Uterus (tissue), 2 donors: ENCODE data around the gene TBC1D19.
"Not testable (repeated sequence)": the region's sequence is repeated elsewhere in the genome, so short reads cannot be mapped to it uniquely, and the experiment has no call there.

Source experiments
- CTCF ChIP-seq, 4 experiments: fragments of 200-600 bp in 2 of 4; fragments of 450-650 bp in 2 of 4; sonication (generic) in 2 of 4; IDR thresholded peaks; one replicate each; pipeline ENCODE4 v1.5.1; 2016 to 2019; ENCODE audit warnings: antibody characterized with exemption in 4 of 4, mild to moderate bottlenecking in 2 of 4, moderate library complexity in 1 of 4
- POLR2A ChIP-seq, 2 donors: fragments of 450-650 bp; IDR thresholded peaks; one replicate each; pipeline ENCODE4 v1.6.1; 2016; ENCODE audit warnings: antibody characterized with exemption in 2 of 2, mild to moderate bottlenecking in 1 of 2, moderate library complexity in 1 of 2

- not testable (repeated sequence) for TF ChIP-seq CTCF, POLR2A (IDR thresholded peaks at IDR 0.05)
Observed at GRCh38 chr4:26626658-26627057, 42.8 kb downstream of the TBC1D19 start.
